ENCODE measurements around the gene RNF150. TPM values are rescaled to one million over a fixed set of nuclear protein-coding genes. Genes with fewer than 3 reads are reported as not detected.

Gene RNF150
- total RNA-seq, 1 donor from 2014 or later, result 9.1 TPM

GRCh38 chr4:140866492-140867005 is 266.7 kb downstream of the RNF150 start:
- no peak for DNase-seq (ENCODE audit: extremely low spot score in 2 of 2)
- Histone ChIP-seq H3K4me1 (no peaks in the 10 kb centered on the region), H3K27ac (no peak overlapping the region), H3K36me3 (no peaks in the 10 kb centered on the region), H3K4me3 (no peak overlapping the region), H3K9me3 (no peaks in the 10 kb centered on the region), H3K27me3 (no peaks in the 10 kb centered on the region)
- TF ChIP-seq CTCF (IDR thresholded peaks at IDR 0.05), result no peak
- no peak for TF ChIP-seq POLR2A (IDR thresholded peaks at IDR 0.05)
- TF ChIP-seq POLR2AphosphoS5 (IDR thresholded peaks at IDR 0.05; ENCODE audit: insufficient read depth in 1 of 2, low read depth in 1 of 2), result no peak
- intact Hi-C loops (cut with DNase I), result no loop called here

- Histone ChIP-seq H3K4me3 (no peak overlapping the region), H3K27me3 (no peaks in the 10 kb centered on the region), H3K9me3 (no peaks in the 10 kb centered on the region), H3K4me1 (no peaks in the 10 kb centered on the region), H3K27ac (no peak overlapping the region), H3K36me3 (no peaks in the 10 kb centered on the region)
- intact Hi-C loops (cut with DNase I), result no loop called here
- DNase-seq (ENCODE audit: extremely low spot score in 2 of 2), result no peak
- TF ChIP-seq POLR2A (IDR thresholded peaks at IDR 0.05), result no peak
- TF ChIP-seq POLR2AphosphoS5 (IDR thresholded peaks at IDR 0.05; ENCODE audit: insufficient read depth in 1 of 2, low read depth in 1 of 2), result no peak
- no peak for TF ChIP-seq CTCF (IDR thresholded peaks at IDR 0.05)
These were observed 267.7 kb downstream of the RNF150 start for GRCh38 chr4:140865253-140866217.

GRCh38 chr4:140863197-140863596 is 270.1 kb downstream of the RNF150 start:
- no peaks in the 10 kb centered on the region for H3K36me3 ChIP-seq
- TF ChIP-seq POLR2AphosphoS5 (IDR thresholded peaks at IDR 0.05; ENCODE audit: insufficient read depth in 1 of 2, low read depth in 1 of 2) (no peak), CTCF (IDR thresholded peaks at IDR 0.05) (no peak), POLR2A (IDR thresholded peaks at IDR 0.05) (no peak)
- no peak overlapping the region for H3K4me3 ChIP-seq
- H3K9me3 ChIP-seq, result no peaks in the 10 kb centered on the region
- no peaks in the 10 kb centered on the region for H3K4me1 ChIP-seq
- no peak overlapping the region for H3K27ac ChIP-seq
- intact Hi-C loops (cut with DNase I), result no loop called here
- no peaks in the 10 kb centered on the region for H3K27me3 ChIP-seq
- no peak for DNase-seq (ENCODE audit: extremely low spot score in 2 of 2)

GRCh38 chr4:140862177-140862442 is 271.2 kb downstream of the RNF150 start:
- H3K27me3 ChIP-seq, result no peaks in the 10 kb centered on the region
- no peak overlapping the region for H3K4me3 ChIP-seq
- H3K36me3 ChIP-seq, result no peaks in the 10 kb centered on the region
- no peak for DNase-seq (ENCODE audit: extremely low spot score in 2 of 2)
- H3K4me1 ChIP-seq, result peaks cover under 1% of the 10 kb centered on the region
- H3K27ac ChIP-seq, result no peak overlapping the region
- H3K9me3 ChIP-seq, result no peaks in the 10 kb centered on the region
- intact Hi-C loops (cut with DNase I), result no loop called here
- TF ChIP-seq POLR2A (IDR thresholded peaks at IDR 0.05), result no peak
- no peak for TF ChIP-seq CTCF (IDR thresholded peaks at IDR 0.05)
- no peak for TF ChIP-seq POLR2AphosphoS5 (IDR thresholded peaks at IDR 0.05; ENCODE audit: insufficient read depth in 1 of 2, low read depth in 1 of 2)

Data from vagina (tissue), 2 donors.